ENCODE results near the gene AKAP8L.
A peak's percentile ranks its signal among the peaks of the same experiment; 100 is the strongest.

AKAP8L gene

GRCh38 chr19:15455996-15456395 lies 37.2 kb upstream of the AKAP8L start:
- peaks cover 28% of the 10 kb centered on the region for H3K27me3 ChIP-seq (ENCODE audit: insufficient read depth, low read length, poor library complexity)
- H4K5ac ChIP-seq (ENCODE audit: low read length): no peak overlapping the region
- H3K9ac ChIP-seq (ENCODE audit: low read length): no peak overlapping the region
- no peak overlapping the region for H2AK5ac ChIP-seq (ENCODE audit: low read length)
- no peaks in the 10 kb centered on the region for H3K79me1 ChIP-seq (ENCODE audit: low read length)
- no peak overlapping the region for H3K4me3 ChIP-seq (ENCODE audit: low read length)
- H3K56ac ChIP-seq (ENCODE audit: low read length): no peak overlapping the region
- no peaks in the 10 kb centered on the region for H3K4me1 ChIP-seq (ENCODE audit: control insufficient read depth, low read depth, low read length)
- H2BK15ac ChIP-seq (replicated peaks; ENCODE audit: low read depth): no peak overlapping the region
- H4K8ac ChIP-seq (ENCODE audit: low read depth, low read length): no peak overlapping the region
- H3K36me3 ChIP-seq (ENCODE audit: control insufficient read depth, insufficient read depth, low read length): no peaks in the 10 kb centered on the region
- no peak overlapping the region for H3K4me2 ChIP-seq (ENCODE audit: low read length)
- no peak overlapping the region for H2BK5ac ChIP-seq (ENCODE audit: low read length)
- no peak overlapping the region for H3K27ac ChIP-seq (ENCODE audit: low read depth, low read length)
- DNase-seq: no peak
- no CpG with 5 or more reads among the region's 9 CpGs for WGBS (ENCODE audit: extremely low coverage, insufficient coverage, low lambda C conversion rate)
- no peaks in the 10 kb centered on the region for H3K79me2 ChIP-seq (ENCODE audit: control insufficient read depth, insufficient read depth, low read length)
- H3K18ac ChIP-seq (ENCODE audit: low read length): no peak overlapping the region
- no peak overlapping the region for H3K23ac ChIP-seq (ENCODE audit: low read length)
- no peak overlapping the region for H2BK120ac ChIP-seq (ENCODE audit: low read depth, low read length)
- no peak overlapping the region for H3K4ac ChIP-seq (ENCODE audit: low read depth, low read length)

GRCh38 chr19:15453906-15454860 lies 35.4 kb upstream of the AKAP8L start:
- Histone ChIP-seq H3K4me3 (ENCODE audit: low read length) (no peak overlapping the region), H2BK120ac (ENCODE audit: low read depth, low read length) (no peak overlapping the region), H3K4me1 (ENCODE audit: control insufficient read depth, low read depth, low read length) (no peaks in the 10 kb centered on the region), H2BK15ac (replicated peaks; ENCODE audit: low read depth) (no peak overlapping the region), H3K27ac (ENCODE audit: low read depth, low read length) (no peak overlapping the region), H3K4me2 (ENCODE audit: low read length) (no peak overlapping the region), H2BK5ac (ENCODE audit: low read length) (no peak overlapping the region), H4K8ac (ENCODE audit: low read depth, low read length) (no peak overlapping the region), H3K23ac (ENCODE audit: low read length) (no peak overlapping the region), H2AK5ac (ENCODE audit: low read length) (no peak overlapping the region), H3K36me3 (ENCODE audit: control insufficient read depth, insufficient read depth, low read length) (no peaks in the 10 kb centered on the region), H3K79me2 (ENCODE audit: control insufficient read depth, insufficient read depth, low read length) (no peaks in the 10 kb centered on the region), H3K79me1 (ENCODE audit: low read length) (no peaks in the 10 kb centered on the region), H3K18ac (ENCODE audit: low read length) (no peak overlapping the region), H3K27me3 (ENCODE audit: insufficient read depth, low read length, poor library complexity) (peaks cover 28% of the 10 kb centered on the region), H4K5ac (ENCODE audit: low read length) (no peak overlapping the region), H3K9ac (ENCODE audit: low read length) (no peak overlapping the region), H3K4ac (ENCODE audit: low read depth, low read length) (no peak overlapping the region), H3K56ac (ENCODE audit: low read length) (no peak overlapping the region)
- no peak for DNase-seq
- WGBS (ENCODE audit: extremely low coverage, insufficient coverage, low lambda C conversion rate): no CpG with 5 or more reads among the region's 17 CpGs

DNA sequence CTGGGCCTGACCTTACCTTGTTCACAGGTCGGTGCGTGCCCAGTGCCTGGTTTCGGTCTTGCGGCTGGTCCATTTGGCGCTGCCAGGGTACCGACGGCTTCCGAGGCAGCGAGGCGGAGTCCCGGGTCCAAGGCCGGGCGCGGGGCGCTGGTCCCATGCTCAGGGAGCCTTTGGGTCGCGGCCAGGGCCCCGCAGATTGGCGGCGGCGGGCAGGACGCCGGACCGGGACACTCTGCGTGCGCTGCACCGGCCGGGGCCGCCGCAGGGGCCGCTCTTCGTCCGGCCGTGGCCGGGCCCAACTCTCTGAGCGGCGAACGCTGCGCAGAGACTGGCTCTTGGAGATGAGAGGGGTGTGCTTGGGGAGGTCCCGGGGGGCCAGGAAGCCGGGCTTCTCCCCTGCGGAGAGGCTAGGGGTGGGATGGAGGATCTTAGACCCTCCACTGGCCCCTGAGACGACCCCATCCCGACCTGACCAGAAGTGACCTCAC lies 34.3 kb upstream of the AKAP8L start:
- WGBS (ENCODE audit: extremely low coverage, insufficient coverage, low lambda C conversion rate): no CpG with 5 or more reads among the region's 44 CpGs
- H4K5ac ChIP-seq (ENCODE audit: low read length): no peak overlapping the region
- peak overlapping the region; percentile 25 for H3K56ac ChIP-seq (ENCODE audit: low read length)
- H3K4ac ChIP-seq (ENCODE audit: low read depth, low read length): no peak overlapping the region
- no peaks in the 10 kb centered on the region for H3K36me3 ChIP-seq (ENCODE audit: control insufficient read depth, insufficient read depth, low read length)
- no peak overlapping the region for H2BK120ac ChIP-seq (ENCODE audit: low read depth, low read length)
- no peak overlapping the region for H4K8ac ChIP-seq (ENCODE audit: low read depth, low read length)
- no peaks in the 10 kb centered on the region for H3K79me1 ChIP-seq (ENCODE audit: low read length)
- H2BK15ac ChIP-seq (replicated peaks; ENCODE audit: low read depth): no peak overlapping the region
- no peaks in the 10 kb centered on the region for H3K79me2 ChIP-seq (ENCODE audit: control insufficient read depth, insufficient read depth, low read length)
- no peak overlapping the region for H3K23ac ChIP-seq (ENCODE audit: low read length)
- no peak overlapping the region for H3K18ac ChIP-seq (ENCODE audit: low read length)
- DNase-seq: no peak
- peaks cover 24% of the 10 kb centered on the region for H3K27me3 ChIP-seq (ENCODE audit: insufficient read depth, low read length, poor library complexity)
- H3K27ac ChIP-seq (ENCODE audit: low read depth, low read length): no peak overlapping the region
- H3K4me1 ChIP-seq (ENCODE audit: control insufficient read depth, low read depth, low read length): peaks cover 3% of the 10 kb centered on the region
- no peak overlapping the region for H2BK5ac ChIP-seq (ENCODE audit: low read length)
- H2AK5ac ChIP-seq (ENCODE audit: low read length): no peak overlapping the region
- no peak overlapping the region for H3K9ac ChIP-seq (ENCODE audit: low read length)
- no peak overlapping the region for H3K4me3 ChIP-seq (ENCODE audit: low read length)
- no peak overlapping the region for H3K4me2 ChIP-seq (ENCODE audit: low read length)

DNA sequence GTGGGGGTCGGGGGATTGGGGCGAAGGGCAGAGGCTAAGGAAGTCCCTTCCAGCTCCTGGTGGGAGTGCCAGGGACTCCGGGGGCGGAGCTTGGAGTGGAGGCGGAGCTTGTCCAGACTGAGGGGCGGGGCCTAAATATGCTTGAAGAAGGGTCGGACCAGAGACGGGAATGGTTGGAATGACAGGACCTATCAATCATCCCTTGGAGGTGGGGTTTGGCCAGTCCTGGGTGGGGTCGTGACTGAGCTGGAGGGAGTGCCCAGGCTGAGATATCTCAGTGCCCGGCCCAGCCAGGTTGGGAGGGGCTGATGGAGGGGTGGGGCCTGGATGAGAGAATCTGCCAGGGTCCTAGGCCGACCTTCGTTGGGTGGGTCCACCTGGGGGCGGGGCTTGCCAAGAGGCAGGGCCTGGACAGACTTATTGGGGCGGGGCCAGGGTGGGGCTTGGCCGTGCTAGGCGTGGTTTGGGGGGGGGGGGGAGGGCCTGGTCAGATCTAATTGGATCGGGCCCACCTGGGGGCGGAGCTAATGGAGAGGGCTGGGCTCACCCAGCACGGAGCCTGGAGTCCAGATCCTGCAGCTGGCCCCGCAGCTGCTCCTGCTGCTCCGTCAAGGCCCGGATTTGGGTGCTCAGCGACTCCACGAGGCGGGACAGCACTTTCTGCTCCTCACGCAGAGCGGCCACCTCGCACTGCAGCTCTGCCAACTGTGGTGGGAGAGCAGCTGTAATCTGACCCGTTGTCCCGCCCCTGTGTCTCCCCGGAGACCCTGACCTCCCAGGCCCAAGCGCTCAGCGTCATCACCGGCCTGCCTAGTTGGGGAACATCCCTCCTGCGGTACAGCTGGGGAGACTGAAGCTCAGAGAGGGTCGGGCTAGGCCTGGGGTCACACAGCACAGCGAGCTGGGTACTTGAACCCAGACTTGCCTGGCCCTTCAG lies 33.6 kb upstream of the AKAP8L start:
- H3K79me1 ChIP-seq (ENCODE audit: low read length): no peaks in the 10 kb centered on the region
- no peak overlapping the region for H2BK120ac ChIP-seq (ENCODE audit: low read depth, low read length)
- peak overlapping the region; percentile 36 for H3K9ac ChIP-seq (ENCODE audit: low read length)
- H3K36me3 ChIP-seq (ENCODE audit: control insufficient read depth, insufficient read depth, low read length): no peaks in the 10 kb centered on the region
- no peak overlapping the region for H3K4me3 ChIP-seq (ENCODE audit: low read length)
- peak; percentile 91 for DNase-seq
- no peak overlapping the region for H4K8ac ChIP-seq (ENCODE audit: low read depth, low read length)
- H4K5ac ChIP-seq (ENCODE audit: low read length): no peak overlapping the region
- H3K23ac ChIP-seq (ENCODE audit: low read length): no peak overlapping the region
- H2BK15ac ChIP-seq (replicated peaks; ENCODE audit: low read depth): no peak overlapping the region
- H3K79me2 ChIP-seq (ENCODE audit: control insufficient read depth, insufficient read depth, low read length): no peaks in the 10 kb centered on the region
- H3K4ac ChIP-seq (ENCODE audit: low read depth, low read length): no peak overlapping the region
- H2BK5ac ChIP-seq (ENCODE audit: low read length): no peak overlapping the region
- no peak overlapping the region for H3K18ac ChIP-seq (ENCODE audit: low read length)
- H3K27ac ChIP-seq (ENCODE audit: low read depth, low read length): no peak overlapping the region
- H2AK5ac ChIP-seq (ENCODE audit: low read length): no peak overlapping the region
- peaks cover 17% of the 10 kb centered on the region for H3K27me3 ChIP-seq (ENCODE audit: insufficient read depth, low read length, poor library complexity)
- peak overlapping the region; percentile 15 for H3K56ac ChIP-seq (ENCODE audit: low read length)
- no CpG with 5 or more reads among the region's 37 CpGs for WGBS (ENCODE audit: extremely low coverage, insufficient coverage, low lambda C conversion rate)
- H3K4me2 ChIP-seq (ENCODE audit: low read length): peak overlapping the region; percentile 67
- H3K4me1 ChIP-seq (ENCODE audit: control insufficient read depth, low read depth, low read length): peaks cover 3% of the 10 kb centered on the region

- H2BK120ac ChIP-seq (ENCODE audit: low read depth, low read length): no peak overlapping the region
- H3K18ac ChIP-seq (ENCODE audit: low read length): no peak overlapping the region
- no peak overlapping the region for H2BK15ac ChIP-seq (replicated peaks; ENCODE audit: low read depth)
- no peak overlapping the region for H3K4me3 ChIP-seq (ENCODE audit: low read length)
- no peak overlapping the region for H4K8ac ChIP-seq (ENCODE audit: low read depth, low read length)
- H2AK5ac ChIP-seq (ENCODE audit: low read length): no peak overlapping the region
- no peak overlapping the region for H3K56ac ChIP-seq (ENCODE audit: low read length)
- no peak overlapping the region for H4K5ac ChIP-seq (ENCODE audit: low read length)
- no peaks in the 10 kb centered on the region for H3K79me1 ChIP-seq (ENCODE audit: low read length)
- H3K4ac ChIP-seq (ENCODE audit: low read depth, low read length): no peak overlapping the region
- no peak overlapping the region for H3K27ac ChIP-seq (ENCODE audit: low read depth, low read length)
- peaks cover 3% of the 10 kb centered on the region for H3K4me1 ChIP-seq (ENCODE audit: control insufficient read depth, low read depth, low read length)
- no peak overlapping the region for H2BK5ac ChIP-seq (ENCODE audit: low read length)
- no peak overlapping the region for H3K4me2 ChIP-seq (ENCODE audit: low read length)
- no peak for DNase-seq
- peaks cover 2% of the 10 kb centered on the region for H3K27me3 ChIP-seq (ENCODE audit: insufficient read depth, low read length, poor library complexity)
- no peak overlapping the region for H3K23ac ChIP-seq (ENCODE audit: low read length)
- H3K79me2 ChIP-seq (ENCODE audit: control insufficient read depth, insufficient read depth, low read length): no peaks in the 10 kb centered on the region
- no peak overlapping the region for H3K9ac ChIP-seq (ENCODE audit: low read length)
- no CpG with 5 or more reads among the region's 1 CpG for WGBS (ENCODE audit: extremely low coverage, insufficient coverage, low lambda C conversion rate)
- H3K36me3 ChIP-seq (ENCODE audit: control insufficient read depth, insufficient read depth, low read length): no peaks in the 10 kb centered on the region
These were observed 31.7 kb upstream of the AKAP8L start for GRCh38 chr19:15450528-15450890.
